Transverse colon (tissue), 4 donors: ENCODE data around the gene APOA5. TPM values are rescaled to one million over a fixed set of nuclear protein-coding genes. Genes with fewer than 3 reads are reported as not detected.

Experiments used
- DNase-seq: peaks from one replicate; pipeline ENCODE4 v3.0.0-alpha.2; 2019
- H3K27ac ChIP-seq, 4 donors: fragments of 200-600 bp; sonication (generic); 2 replicates each; pipeline ENCODE4 v1.5.1; 2016 to 2018; ENCODE audit warnings: inconsistent platforms in 4 of 4
- H3K27me3 ChIP-seq: fragments of 200-600 bp; sonication (generic); 2 replicates; pipeline ENCODE4 v1.5.1; 2017; ENCODE audit warnings: inconsistent platforms
- H3K36me3 ChIP-seq, 4 donors: fragments of 200-600 bp; sonication (generic); 2 replicates each; pipeline ENCODE4 v1.5.1; 2017 to 2019; ENCODE audit warnings: inconsistent platforms in 4 of 4
- H3K4me1 ChIP-seq, 4 donors: fragments of 200-600 bp; sonication (generic); 2 replicates each; pipeline ENCODE4 v1.5.1; 2017 to 2020; ENCODE audit warnings: inconsistent platforms in 4 of 4
- H3K4me3 ChIP-seq, 4 donors: fragments of 200-600 bp; sonication (generic); 1 replicate in 1 of 4; 2 replicates in 3 of 4; pipeline versions ENCODE4 v1.5.1 to v1.6.1; 2017 to 2019; ENCODE audit warnings: inconsistent platforms in 4 of 4
- H3K9me3 ChIP-seq, 2 donors: fragments of 200-600 bp; sonication (generic); 2 replicates each; pipeline ENCODE4 v1.5.1; 2017 to 2019; ENCODE audit warnings: inconsistent platforms in 2 of 2
- CTCF ChIP-seq, 5 experiments: fragments of 200-600 bp in 3 of 5; fragments of 450-650 bp in 2 of 5; sonication (generic) in 3 of 5; IDR thresholded peaks; 1 replicate in 2 of 5; 2 replicates in 3 of 5; pipeline ENCODE4 v1.5.1; 2016 to 2017; ENCODE audit warnings: antibody characterized with exemption in 5 of 5, inconsistent platforms in 3 of 5, mild to moderate bottlenecking in 2 of 5, moderate library complexity in 1 of 5
- EP300 ChIP-seq: sonication (generic); formaldehyde crosslinking; IDR thresholded peaks from one replicate; pipeline ENCODE4 v1.6.1; 2017; ENCODE audit warnings: antibody characterized with exemption, low read depth
- POLR2A ChIP-seq: fragments of 450-650 bp; IDR thresholded peaks from one replicate; pipeline ENCODE4 v1.6.1; 2016; ENCODE audit warnings: antibody characterized with exemption, mild to moderate bottlenecking, moderate library complexity
- POLR2AphosphoS5 ChIP-seq, 3 donors: sonication (generic); formaldehyde crosslinking; IDR thresholded peaks; one replicate each; pipeline ENCODE4 v1.6.1; 2016; ENCODE audit warnings: antibody characterized with exemption in 3 of 3
- WGBS, 2 donors: methylation state at CpG; one replicate each; pipeline ENCODE4 v1.1.5; 2018; ENCODE audit warnings: low coverage in 1 of 2; 5-methylcytosine and 5-hydroxymethylcytosine counted together
- in situ Hi-C, 4 donors: fragments of 200-750 bp; cut with MboI; loops; one replicate each; pipeline versions ENCODE4 v1.15.0 to v1.15.1; 2017; ENCODE audit warnings: low sequenced_read_pairs in 3 of 4, low pct_ligation_motif_present in 1 of 4, low pct_unique_long_range_greater_than_20kb in 1 of 4
- intact Hi-C: fragments of 100-400 bp; cut with DNase I; formaldehyde crosslinking; loops from one replicate; pipeline ENCODE4 v1.15.1; 2023; ENCODE audit warnings: low total_unique reads
- total RNA-seq, 4 donors: library from RNA; depleted of rRNA; stranded (reverse); fragments of >200 nt; gene quantifications; one replicate each; pipeline ENCODE4 v1.1.0, GENCODE V29; 2016

Gene APOA5
- total RNA-seq, 4 donors from 2014 or later = not detected

- Histone ChIP-seq H3K4me1 (peaks cover 0 to 8% (median 8%) of the 10 kb centered on the region in 4 donors), H3K9me3 (no peaks in the 10 kb centered on the region), H3K4me3 (no peak overlapping the region), H3K36me3 (no peaks in the 10 kb centered on the region), H3K27me3 (no peaks in the 10 kb centered on the region), H3K27ac (no peak overlapping the region)
- in situ Hi-C loops (loop anchor here (10.0 to 25.0 kb wide), 2 partner anchors 310 to 317 kb away; no protein-coding TSS in a partner anchor), intact Hi-C loops (loop anchor here (5.0 kb wide), 1 partner anchor 37 kb away; no protein-coding TSS in a partner anchor)
- TF ChIP-seq EP300 (no peak), CTCF (IDR thresholded peaks at IDR 0.05) (no peak), POLR2A (no peak), POLR2AphosphoS5 (IDR thresholded peaks at IDR 0.05) (no peak)
- DNase-seq = no peak
- 79 to 92% methylated on average over 2 of the region's 2 CpGs for WGBS, 2 donors
These were observed 3.2 kb upstream of the APOA5 start for GRCh38 chr11:116794851-116795250.

- no peaks in the 10 kb centered on the region for H3K9me3 ChIP-seq
- peaks cover 0 to 10% (median 9%) of the 10 kb centered on the region in 4 donors for H3K4me1 ChIP-seq
- TF ChIP-seq POLR2A (no peak), POLR2AphosphoS5 (IDR thresholded peaks at IDR 0.05) (no peak), CTCF (IDR thresholded peaks at IDR 0.05) (no peak), EP300 (no peak)
- in situ Hi-C loops (loop anchor here (10.0 to 25.0 kb wide), 2 partner anchors 311 to 319 kb away; no protein-coding TSS in a partner anchor), intact Hi-C loops (loop anchor here (5.0 kb wide), 1 partner anchor 39 kb away; no protein-coding TSS in a partner anchor)
- no peak overlapping the region for H3K4me3 ChIP-seq
- H3K36me3 ChIP-seq = no peaks in the 10 kb centered on the region
- no peaks in the 10 kb centered on the region for H3K27me3 ChIP-seq
- H3K27ac ChIP-seq = no peak overlapping the region
- DNase-seq = no peak
- 95 to 100% methylated on average over 1 of the region's 1 CpG for WGBS, 2 donors
These were observed 2.1 kb upstream of the APOA5 start for GRCh38 chr11:116793772-116794097.

- Histone ChIP-seq H3K4me3 (no peak overlapping the region), H3K27ac (no peak overlapping the region), H3K27me3 (no peaks in the 10 kb centered on the region), H3K9me3 (no peaks in the 10 kb centered on the region), H3K4me1 (peaks cover 0 to 16% (median 13%) of the 10 kb centered on the region in 4 donors), H3K36me3 (no peaks in the 10 kb centered on the region)
- no peak for DNase-seq
- in situ Hi-C loops (loop anchor here (10.0 to 25.0 kb wide), 2 partner anchors 312 to 319 kb away; no protein-coding TSS in a partner anchor), intact Hi-C loops (loop anchor here (5.0 kb wide), 1 partner anchor 39 kb away; no protein-coding TSS in a partner anchor)
- 68 to 77% methylated on average over 7 to 8 of the region's 8 CpGs for WGBS, 2 donors
- TF ChIP-seq POLR2A (no peak), EP300 (no peak), POLR2AphosphoS5 (IDR thresholded peaks at IDR 0.05) (no peak), CTCF (IDR thresholded peaks at IDR 0.05) (no peak)
These were observed 1.4 kb upstream of the APOA5 start for GRCh38 chr11:116792869-116793771.

GRCh38 chr11:116792144-116792868 lies 627 bp upstream of the APOA5 start:
- no peak overlapping the region for H3K27ac ChIP-seq
- no peak overlapping the region for H3K4me3 ChIP-seq
- H3K36me3 ChIP-seq = no peaks in the 10 kb centered on the region
- H3K27me3 ChIP-seq = no peaks in the 10 kb centered on the region
- peaks cover 0 to 16% (median 13%) of the 10 kb centered on the region in 4 donors for H3K4me1 ChIP-seq
- WGBS, 2 donors = 80 to 100% methylated on average over 2 to 8 of the region's 8 CpGs
- in situ Hi-C loops (loop anchor here (10.0 to 25.0 kb wide), 2 partner anchors 312 to 320 kb away; no protein-coding TSS in a partner anchor), intact Hi-C loops (loop anchor here (5.0 kb wide), 1 partner anchor 40 kb away; no protein-coding TSS in a partner anchor)
- TF ChIP-seq POLR2AphosphoS5 (IDR thresholded peaks at IDR 0.05) (no peak), EP300 (no peak), POLR2A (no peak), CTCF (IDR thresholded peaks at IDR 0.05) (no peak)
- no peak for DNase-seq
- no peaks in the 10 kb centered on the region for H3K9me3 ChIP-seq
